HG03196 (cell line): ENCODE results near the gene ANKRD16.

Source experiments
- ATAC-seq: cut with Tn5 transposase; IDR thresholded peaks from one replicate; pipeline ENCODE4 v1.9.1; 2021; ENCODE audit not compliant: unreplicated experiment

ANKRD16 gene

GRCh38 chr10:5812283-5813090 lies 77.2 kb downstream of the ANKRD16 start:
- peak; percentile 28 for ATAC-seq
